COR-L47 (cell line): ENCODE measurements around the gene SSR1.

ENCODE experiments used
- DNase-seq: peaks from one replicate; lab custom pipeline; 2025; lab: John Stamatoyannopoulos, UW

The SSR1 gene

GRCh38 chr6:7257521-7258230, 55.3 kb downstream of the SSR1 start:
- DNase-seq: no peak

GRCh38 chr6:7256785-7257184, 56.2 kb downstream of the SSR1 start:
- no peak for DNase-seq

GRCh38 chr6:7255918-7256317, 57.1 kb downstream of the SSR1 start:
- DNase-seq: no peak

- DNase-seq: no peak
These were observed 57.8 kb downstream of the SSR1 start for GRCh38 chr6:7254980-7255835.

GRCh38 chr6:7252390-7252789, 60.6 kb downstream of the SSR1 start:
- no peak for DNase-seq

GRCh38 chr6:7251646-7252260, 61.2 kb downstream of the SSR1 start:
- DNase-seq: no peak

GRCh38 chr6:7250812-7251211, 62.2 kb downstream of the SSR1 start:
- DNase-seq: no peak

- no peak for DNase-seq
These were observed 62.9 kb downstream of the SSR1 start for GRCh38 chr6:7249946-7250643.

- no peak for DNase-seq
These were observed 63.6 kb downstream of the SSR1 start for GRCh38 chr6:7249391-7249790.

- no peak for DNase-seq
These were observed 65.2 kb downstream of the SSR1 start for GRCh38 chr6:7247828-7248227.

GRCh38 chr6:7247179-7247456, 65.9 kb downstream of the SSR1 start:
- DNase-seq: no peak

GRCh38 chr6:7246401-7247178, 66.4 kb downstream of the SSR1 start:
- DNase-seq: no peak

- DNase-seq: no peak
These were observed 67.2 kb downstream of the SSR1 start for GRCh38 chr6:7245668-7246393.

GRCh38 chr6:7243179-7243981, 69.6 kb downstream of the SSR1 start:
- peak; percentile 56 for DNase-seq

GRCh38 chr6:7242835-7243178, 70.2 kb downstream of the SSR1 start:
- no peak for DNase-seq

GRCh38 chr6:7241709-7242645, 71.0 kb downstream of the SSR1 start:
- DNase-seq: no peak

- no peak for DNase-seq
These were observed 71.8 kb downstream of the SSR1 start for GRCh38 chr6:7241160-7241559.

GRCh38 chr6:7240351-7240750, 72.6 kb downstream of the SSR1 start:
- DNase-seq: no peak

GRCh38 chr6:7239590-7239948, 73.4 kb downstream of the SSR1 start:
- no peak for DNase-seq
